Measurements from ENCODE around the gene ITIH3.

ITIH3 gene

GRCh38 chr3:52820736-52821135, 26.1 kb downstream of the ITIH3 start:
- H3K9ac ChIP-seq (ENCODE audit: low read depth, low read length): no peak overlapping the region
- no peak overlapping the region for H3K4me2 ChIP-seq (ENCODE audit: low read length)
- no peaks in the 10 kb centered on the region for H3K4me1 ChIP-seq (ENCODE audit: control insufficient read depth, insufficient read depth, low read length)
- no peaks in the 10 kb centered on the region for H3K36me3 ChIP-seq (ENCODE audit: insufficient read depth, low read length)
- H3K4me3 ChIP-seq (ENCODE audit: low read length): no peak overlapping the region
- H3K9me3 ChIP-seq (replicated peaks; ENCODE audit: low read length): no peaks in the 10 kb centered on the region
- no peaks in the 10 kb centered on the region for H3K27me3 ChIP-seq (ENCODE audit: control insufficient read depth, insufficient read depth, low read length)

GRCh38 chr3:52822363-52822762, 27.8 kb downstream of the ITIH3 start:
- H3K4me2 ChIP-seq (ENCODE audit: low read length): no peak overlapping the region
- H3K9me3 ChIP-seq (replicated peaks; ENCODE audit: low read length): no peaks in the 10 kb centered on the region
- no peaks in the 10 kb centered on the region for H3K36me3 ChIP-seq (ENCODE audit: insufficient read depth, low read length)
- H3K4me1 ChIP-seq (ENCODE audit: control insufficient read depth, insufficient read depth, low read length): peaks cover 2% of the 10 kb centered on the region
- no peaks in the 10 kb centered on the region for H3K27me3 ChIP-seq (ENCODE audit: control insufficient read depth, insufficient read depth, low read length)
- H3K4me3 ChIP-seq (ENCODE audit: low read length): no peak overlapping the region
- H3K9ac ChIP-seq (ENCODE audit: low read depth, low read length): no peak overlapping the region

- Histone ChIP-seq H3K9me3 (replicated peaks; ENCODE audit: low read length) (no peaks in the 10 kb centered on the region), H3K4me2 (ENCODE audit: low read length) (no peak overlapping the region), H3K4me1 (ENCODE audit: control insufficient read depth, insufficient read depth, low read length) (peaks cover 9% of the 10 kb centered on the region), H3K9ac (ENCODE audit: low read depth, low read length) (no peak overlapping the region), H3K36me3 (ENCODE audit: insufficient read depth, low read length) (no peaks in the 10 kb centered on the region), H3K27me3 (ENCODE audit: control insufficient read depth, insufficient read depth, low read length) (no peaks in the 10 kb centered on the region), H3K4me3 (ENCODE audit: low read length) (no peak overlapping the region)
These were observed 29.4 kb downstream of the ITIH3 start for GRCh38 chr3:52824037-52824436.

GRCh38 chr3:52827441-52827840, 32.8 kb downstream of the ITIH3 start:
- Histone ChIP-seq H3K9ac (ENCODE audit: low read depth, low read length) (no peak overlapping the region), H3K4me2 (ENCODE audit: low read length) (no peak overlapping the region), H3K27me3 (ENCODE audit: control insufficient read depth, insufficient read depth, low read length) (no peaks in the 10 kb centered on the region), H3K36me3 (ENCODE audit: insufficient read depth, low read length) (no peaks in the 10 kb centered on the region), H3K9me3 (replicated peaks; ENCODE audit: low read length) (no peaks in the 10 kb centered on the region), H3K4me1 (ENCODE audit: control insufficient read depth, insufficient read depth, low read length) (peaks cover 26% of the 10 kb centered on the region), H3K4me3 (ENCODE audit: low read length) (no peak overlapping the region)

- no peak overlapping the region for H3K9ac ChIP-seq (ENCODE audit: low read depth, low read length)
- peaks cover 26% of the 10 kb centered on the region for H3K4me1 ChIP-seq (ENCODE audit: control insufficient read depth, insufficient read depth, low read length)
- no peak overlapping the region for H3K4me3 ChIP-seq (ENCODE audit: low read length)
- no peak overlapping the region for H3K4me2 ChIP-seq (ENCODE audit: low read length)
- H3K27me3 ChIP-seq (ENCODE audit: control insufficient read depth, insufficient read depth, low read length): no peaks in the 10 kb centered on the region
- no peaks in the 10 kb centered on the region for H3K9me3 ChIP-seq (replicated peaks; ENCODE audit: low read length)
- H3K36me3 ChIP-seq (ENCODE audit: insufficient read depth, low read length): no peaks in the 10 kb centered on the region
These were observed 33.3 kb downstream of the ITIH3 start for GRCh38 chr3:52827866-52828376.

- Histone ChIP-seq H3K4me1 (ENCODE audit: control insufficient read depth, insufficient read depth, low read length) (peaks cover 26% of the 10 kb centered on the region), H3K27me3 (ENCODE audit: control insufficient read depth, insufficient read depth, low read length) (no peaks in the 10 kb centered on the region), H3K36me3 (ENCODE audit: insufficient read depth, low read length) (no peaks in the 10 kb centered on the region), H3K4me3 (ENCODE audit: low read length) (no peak overlapping the region), H3K9ac (ENCODE audit: low read depth, low read length) (no peak overlapping the region), H3K4me2 (ENCODE audit: low read length) (no peak overlapping the region), H3K9me3 (replicated peaks; ENCODE audit: low read length) (no peaks in the 10 kb centered on the region)
These were observed 34.9 kb downstream of the ITIH3 start for GRCh38 chr3:52829482-52829881.

- no peak overlapping the region for H3K9ac ChIP-seq (ENCODE audit: low read depth, low read length)
- no peaks in the 10 kb centered on the region for H3K36me3 ChIP-seq (ENCODE audit: insufficient read depth, low read length)
- H3K4me2 ChIP-seq (ENCODE audit: low read length): no peak overlapping the region
- peaks cover 30% of the 10 kb centered on the region for H3K4me1 ChIP-seq (ENCODE audit: control insufficient read depth, insufficient read depth, low read length)
- H3K9me3 ChIP-seq (replicated peaks; ENCODE audit: low read length): no peaks in the 10 kb centered on the region
- no peaks in the 10 kb centered on the region for H3K27me3 ChIP-seq (ENCODE audit: control insufficient read depth, insufficient read depth, low read length)
- no peak overlapping the region for H3K4me3 ChIP-seq (ENCODE audit: low read length)
These were observed 35.4 kb downstream of the ITIH3 start for GRCh38 chr3:52829906-52830463.

- H3K4me1 ChIP-seq (ENCODE audit: control insufficient read depth, insufficient read depth, low read length): peaks cover 35% of the 10 kb centered on the region
- no peaks in the 10 kb centered on the region for H3K9me3 ChIP-seq (replicated peaks; ENCODE audit: low read length)
- H3K9ac ChIP-seq (ENCODE audit: low read depth, low read length): no peak within 1 kb of the TSS
These were observed 36.1 kb downstream of the ITIH3 start, which contains the start of gene ITIH4 for GRCh38 chr3:52830535-52831258. ITIH4 (minus strand) TSS chr3:52830672; CDS start chr3:52830642, 30 bp downstream.

GRCh38 chr3:52831500-52832301, 37.1 kb downstream of the ITIH3 start:
- Histone ChIP-seq H3K4me2 (ENCODE audit: low read length) (peak overlapping the region; percentile 38), H3K4me1 (ENCODE audit: control insufficient read depth, insufficient read depth, low read length) (peaks cover 35% of the 10 kb centered on the region), H3K4me3 (ENCODE audit: low read length) (no peak overlapping the region), H3K36me3 (ENCODE audit: insufficient read depth, low read length) (no peaks in the 10 kb centered on the region), H3K27me3 (ENCODE audit: control insufficient read depth, insufficient read depth, low read length) (no peaks in the 10 kb centered on the region), H3K9ac (ENCODE audit: low read depth, low read length) (no peak overlapping the region), H3K9me3 (replicated peaks; ENCODE audit: low read length) (no peaks in the 10 kb centered on the region)

More at GRCh38 chr3:52830535-52831258, 36.1 kb downstream of the ITIH3 start, which contains the start of gene ITIH4:
- H3K4me2 ChIP-seq (ENCODE audit: low read length): peak within 1 kb of the TSS; percentile 38
- H3K4me3 ChIP-seq (ENCODE audit: low read length): no peak within 1 kb of the TSS
- H3K27me3 ChIP-seq (ENCODE audit: control insufficient read depth, insufficient read depth, low read length): no peaks in the 10 kb centered on the region
- no peaks in the 10 kb centered on the region for H3K36me3 ChIP-seq (ENCODE audit: insufficient read depth, low read length)

- Histone ChIP-seq H3K4me3 (ENCODE audit: low read length) (no peak overlapping the region), H3K9ac (ENCODE audit: low read depth, low read length) (no peak overlapping the region), H3K36me3 (ENCODE audit: insufficient read depth, low read length) (peaks cover 4% of the 10 kb centered on the region), H3K27me3 (ENCODE audit: control insufficient read depth, insufficient read depth, low read length) (no peaks in the 10 kb centered on the region), H3K4me2 (ENCODE audit: low read length) (no peak overlapping the region), H3K4me1 (ENCODE audit: control insufficient read depth, insufficient read depth, low read length) (peaks cover 26% of the 10 kb centered on the region), H3K9me3 (replicated peaks; ENCODE audit: low read length) (no peaks in the 10 kb centered on the region)
These were observed 38.6 kb downstream of the ITIH3 start for GRCh38 chr3:52833202-52833601.

- no peak within 1 kb of the TSS for H3K4me2 ChIP-seq (ENCODE audit: low read length)
- no peak within 1 kb of the TSS for H3K4me3 ChIP-seq (ENCODE audit: low read length)
- H3K27me3 ChIP-seq (ENCODE audit: control insufficient read depth, insufficient read depth, low read length): no peaks in the 10 kb centered on the region
- H3K9me3 ChIP-seq (replicated peaks; ENCODE audit: low read length): no peaks in the 10 kb centered on the region
- no peak within 1 kb of the TSS for H3K9ac ChIP-seq (ENCODE audit: low read depth, low read length)
- H3K4me1 ChIP-seq (ENCODE audit: control insufficient read depth, insufficient read depth, low read length): peaks cover 26% of the 10 kb centered on the region
- H3K36me3 ChIP-seq (ENCODE audit: insufficient read depth, low read length): peaks cover 4% of the 10 kb centered on the region
These were observed 40.4 kb downstream of the ITIH3 start, which contains the start of gene MUSTN1 for GRCh38 chr3:52834871-52835501. MUSTN1 (minus strand) TSS chr3:52835019; CDS start chr3:52834948, 71 bp downstream.

All from skeletal muscle satellite cell (primary cell).